AG20443 (cell line): ENCODE results near the gene NRP1.
"Not testable (repeated sequence)": the region's sequence is repeated elsewhere in the genome, so short reads cannot be mapped to it uniquely, and the experiment has no call there.

Experiments used
- DNase-seq: peaks from one replicate; pipeline ENCODE4 v3.0.0; 2012; ENCODE audit warnings: low spot score, mixed read lengths

NRP1 gene

DNA sequence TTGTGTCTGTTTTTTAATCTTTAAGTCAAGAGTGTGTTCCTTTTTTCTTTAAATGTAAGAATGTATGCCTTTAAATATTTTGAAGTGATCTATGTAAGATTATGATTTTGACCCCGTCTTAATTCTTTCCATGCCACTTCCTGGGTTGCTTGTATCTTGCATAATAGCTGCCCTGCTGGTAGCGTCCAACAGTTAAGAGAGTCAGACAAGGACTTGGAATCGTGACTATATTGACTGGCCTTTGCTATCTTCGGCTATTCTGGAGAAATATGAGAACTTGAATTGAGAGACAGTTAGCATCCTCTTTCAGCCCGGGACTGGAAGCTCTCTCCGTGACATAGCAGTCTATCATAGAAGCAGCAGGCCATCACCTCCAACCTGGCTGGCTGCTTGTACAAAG is 13.0 kb downstream of the NRP1 start:
- DNase-seq, result peak; percentile 26

DNA sequence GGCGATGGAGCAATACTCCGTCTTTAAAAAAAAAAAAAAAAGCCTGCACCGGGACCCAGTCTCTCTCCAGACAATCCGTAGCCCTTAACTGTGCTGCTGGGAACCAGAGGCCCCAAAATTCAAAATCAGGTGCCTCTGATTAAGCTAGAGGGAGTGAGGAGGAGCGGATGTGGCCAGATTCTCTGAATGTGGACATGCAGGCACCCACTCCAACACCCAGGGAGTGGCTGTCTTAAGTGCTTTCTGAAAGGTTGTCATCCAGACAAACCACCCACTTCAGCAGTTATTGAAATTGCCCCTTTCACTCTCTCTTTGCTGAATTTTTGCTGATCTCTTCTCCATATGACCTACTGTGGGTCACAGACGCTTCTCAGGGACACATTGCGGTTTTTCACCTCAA is 14.2 kb downstream of the NRP1 start:
- no peak for DNase-seq

DNA sequence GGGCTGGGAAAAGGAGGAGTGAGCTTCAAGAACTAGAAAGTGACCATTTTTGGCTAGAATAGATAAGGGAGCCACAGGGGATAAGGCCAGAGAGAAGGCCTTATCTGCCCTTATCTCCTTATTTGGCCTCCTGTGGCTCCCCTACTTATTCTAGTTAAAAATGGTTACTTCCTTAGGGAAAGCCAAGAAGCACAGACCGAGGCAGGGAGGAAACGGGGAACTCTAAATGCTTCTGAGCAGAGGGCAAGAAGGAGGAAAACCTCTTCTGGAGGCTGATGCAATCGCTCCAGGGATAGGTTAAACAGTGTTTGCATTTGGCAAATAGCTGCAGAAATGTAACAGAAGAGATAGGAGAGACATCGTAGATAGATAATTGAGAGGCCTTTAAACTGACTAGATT is 18.6 kb downstream of the NRP1 start:
- DNase-seq, result no peak

DNA sequence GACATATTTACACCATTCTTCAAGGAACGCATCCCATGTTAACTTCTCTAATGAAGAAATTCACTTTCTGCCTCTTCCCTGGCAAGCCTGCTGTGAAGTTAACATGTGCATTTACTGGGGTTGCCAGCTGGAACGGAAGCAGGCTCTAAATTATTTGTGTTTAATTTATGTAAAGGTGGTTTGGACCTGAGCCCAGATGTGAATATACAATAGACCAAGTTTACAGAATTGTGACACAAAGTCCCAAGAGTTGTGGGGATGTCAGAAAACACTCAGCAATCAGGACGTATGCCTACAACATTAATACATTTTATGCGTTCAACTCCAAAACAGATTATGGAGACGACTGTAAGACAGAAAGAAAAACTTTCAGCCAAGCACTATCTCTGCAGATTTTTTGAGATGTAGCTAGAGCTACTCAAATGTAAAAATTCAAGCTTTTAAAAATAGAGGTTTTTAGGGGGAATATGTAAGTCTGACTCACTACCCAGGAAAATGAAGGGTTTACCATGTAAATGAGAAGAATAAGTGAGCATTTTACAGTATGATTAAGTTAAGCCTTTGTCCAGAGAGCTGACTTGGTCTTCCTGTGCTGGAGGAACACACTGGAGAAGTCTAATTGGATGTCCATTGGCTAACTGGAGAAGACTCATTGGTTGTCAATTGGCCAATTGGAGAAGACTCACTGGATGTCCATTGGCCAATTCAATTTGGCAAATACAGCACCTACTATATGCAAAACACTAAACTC is 19.5 kb downstream of the NRP1 start:
- no peak for DNase-seq

DNA sequence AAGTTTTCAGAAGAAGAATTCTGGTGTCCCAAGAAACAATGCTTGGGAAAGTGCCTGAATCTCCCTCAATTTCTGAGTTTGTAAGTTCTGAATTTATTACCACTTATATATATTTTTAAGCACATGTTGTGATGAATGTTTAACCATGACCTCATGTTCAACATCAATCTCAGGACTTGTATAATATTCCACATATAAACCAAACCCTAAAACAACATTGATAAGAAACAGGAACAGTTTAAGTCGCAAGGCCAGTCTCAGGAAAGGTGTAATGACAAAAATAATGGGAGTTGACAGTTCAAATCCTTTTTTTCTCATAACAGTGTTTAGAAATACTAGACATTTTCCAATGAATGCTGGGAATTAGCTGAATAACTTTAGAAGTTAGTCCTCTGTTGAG is 22.8 kb downstream of the NRP1 start:
- DNase-seq, result no peak

DNA sequence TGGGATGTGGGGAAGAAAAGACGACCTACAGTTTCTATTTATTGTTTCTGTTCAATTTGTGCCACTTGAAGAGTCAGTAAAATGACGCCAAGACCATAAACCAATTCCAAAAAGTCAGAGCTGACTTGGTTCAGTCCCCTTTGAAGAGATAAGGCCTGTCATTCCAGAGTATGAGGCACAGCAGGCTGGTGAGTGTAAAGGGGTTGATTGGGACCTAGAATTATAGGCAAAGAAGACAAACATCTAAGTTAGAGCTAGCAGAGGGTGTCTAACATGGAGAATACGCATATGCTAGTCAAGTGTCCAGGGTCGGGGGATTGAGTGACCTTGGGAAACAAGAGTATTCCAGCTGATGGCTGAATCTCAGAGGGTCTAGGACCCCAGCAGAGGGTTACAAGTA is 23.6 kb downstream of the NRP1 start:
- DNase-seq, result no peak

DNA sequence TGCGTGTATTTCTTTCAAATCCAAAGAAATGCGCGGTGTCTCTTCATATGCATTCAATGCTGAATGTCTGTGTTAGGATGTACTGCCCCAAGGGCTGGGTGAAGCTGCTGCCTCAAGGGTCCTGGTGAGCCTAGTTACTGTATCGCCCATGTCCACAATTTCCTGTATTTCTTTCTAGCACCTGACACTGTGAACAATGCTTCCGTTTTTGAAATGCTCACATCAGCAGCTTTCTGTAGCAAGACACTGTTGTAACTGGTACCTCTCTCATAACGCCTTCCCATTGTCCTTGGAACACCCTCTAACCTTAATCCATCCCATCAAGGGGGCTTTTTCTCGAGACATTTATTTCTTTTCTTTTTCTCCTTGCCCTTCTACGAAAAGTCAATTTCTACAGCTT is 25.1 kb downstream of the NRP1 start:
- DNase-seq, result no peak

DNA sequence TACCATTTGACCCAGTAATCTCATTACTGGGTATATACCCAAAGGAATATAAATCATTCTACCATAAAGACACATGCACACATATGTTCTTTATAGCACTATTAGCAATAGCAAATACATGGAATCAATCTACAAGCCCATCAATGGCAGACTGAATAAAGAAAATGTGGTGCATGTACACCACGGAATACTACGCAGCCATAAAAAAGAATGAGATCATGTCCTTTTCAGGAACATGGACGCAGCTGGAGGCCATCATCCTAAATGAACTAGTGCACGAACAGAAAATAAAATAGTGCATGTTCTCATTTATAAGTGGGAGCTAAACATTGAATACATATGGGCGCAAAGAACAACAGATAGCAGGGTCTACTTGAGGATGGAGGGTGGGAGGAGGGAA is 26.6 kb downstream of the NRP1 start:
- DNase-seq, result no peak

DNA sequence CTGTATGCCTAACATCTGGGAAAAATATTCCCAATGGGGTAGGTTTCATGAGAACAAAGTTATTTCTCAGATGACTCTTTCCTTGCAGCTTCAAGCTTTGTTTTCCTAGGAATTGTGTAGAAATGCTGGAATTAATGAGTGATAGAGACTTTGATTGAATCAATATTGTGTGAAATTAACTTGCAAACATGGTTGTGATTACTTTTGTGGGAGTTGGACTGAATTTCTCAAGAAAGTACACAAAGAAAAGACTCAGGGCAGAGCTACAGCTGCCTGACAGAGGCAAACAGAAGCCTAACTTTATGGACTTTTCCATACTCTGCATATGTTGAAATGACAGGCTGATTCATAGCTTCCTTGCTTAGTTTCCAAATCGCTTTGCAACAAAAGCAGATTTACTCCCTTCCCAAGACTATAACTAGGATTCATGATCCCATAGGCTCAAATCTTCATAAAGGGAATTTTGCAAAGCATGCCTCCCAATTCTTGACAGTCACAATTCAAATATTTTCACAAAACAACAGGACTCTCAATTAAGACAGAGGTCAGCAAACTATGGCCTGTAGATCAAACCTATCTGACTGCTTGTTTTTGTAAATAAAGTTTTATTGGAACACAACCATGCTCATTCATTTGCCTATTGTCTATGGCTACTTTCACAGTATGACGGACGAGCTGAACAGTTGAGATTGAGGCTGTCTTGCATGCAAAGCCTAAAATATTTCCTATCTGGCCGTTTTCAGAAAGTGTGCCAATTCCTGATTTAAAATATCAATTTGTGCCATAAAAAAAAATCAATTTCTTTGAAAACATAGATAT is 27.6 kb downstream of the NRP1 start:
- DNase-seq, result peak; percentile 18

DNA sequence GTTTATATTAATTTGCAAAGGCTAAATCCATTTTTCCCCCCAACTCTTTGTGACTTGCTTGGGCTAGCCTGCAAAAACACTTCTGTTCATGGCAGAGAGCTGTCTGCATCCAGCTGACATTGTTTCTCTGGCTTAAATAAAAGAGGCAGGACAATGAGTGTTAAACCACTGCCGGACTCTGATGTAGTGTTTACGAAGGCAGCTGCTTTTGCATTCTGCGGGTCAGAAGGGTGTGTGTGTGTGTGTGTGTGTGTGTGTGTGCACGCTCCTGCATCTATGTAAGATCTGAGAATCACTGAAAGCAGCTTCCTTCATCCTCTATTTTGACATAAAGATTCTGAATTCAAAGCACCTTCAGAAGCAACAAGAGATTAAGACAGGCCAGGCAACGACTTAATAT is 28.3 kb downstream of the NRP1 start:
- no peak for DNase-seq

DNA sequence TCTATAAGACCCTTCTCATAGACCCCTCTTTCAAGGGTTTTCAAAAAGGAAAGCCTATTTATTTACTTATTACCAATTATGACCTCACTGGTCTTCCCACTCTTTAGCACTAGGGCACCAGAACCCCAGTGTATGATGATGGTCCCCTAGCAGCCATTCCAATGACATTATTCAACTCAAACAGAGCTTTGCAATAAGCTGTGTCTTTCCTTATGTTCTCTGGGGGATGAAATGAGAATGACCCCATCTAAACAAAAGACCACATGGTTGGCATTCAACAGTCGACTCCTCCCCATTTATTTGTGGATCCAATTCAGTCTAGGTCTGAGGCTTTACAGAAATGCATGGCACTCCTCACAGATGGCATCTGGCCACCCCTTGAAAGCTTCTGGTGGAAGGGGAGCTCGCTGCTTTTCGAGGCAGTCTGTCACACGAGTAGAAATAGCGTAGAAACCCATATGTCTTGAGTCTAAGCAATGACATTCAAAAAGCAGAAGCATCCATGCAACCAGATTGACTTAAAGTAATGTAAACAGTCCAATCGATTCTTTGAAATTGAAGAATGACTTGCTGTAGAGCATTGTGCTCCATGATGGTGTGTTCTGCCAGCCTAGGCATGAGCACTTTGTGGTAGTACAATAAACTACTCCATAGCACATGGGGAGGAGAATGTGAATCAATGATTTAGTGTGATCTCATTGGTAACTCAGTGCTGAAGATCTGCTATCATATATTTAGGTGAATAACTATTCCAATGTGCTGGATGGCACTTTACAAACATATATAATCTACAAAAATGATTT is 29.8 kb downstream of the NRP1 start:
- no peak for DNase-seq

DNA sequence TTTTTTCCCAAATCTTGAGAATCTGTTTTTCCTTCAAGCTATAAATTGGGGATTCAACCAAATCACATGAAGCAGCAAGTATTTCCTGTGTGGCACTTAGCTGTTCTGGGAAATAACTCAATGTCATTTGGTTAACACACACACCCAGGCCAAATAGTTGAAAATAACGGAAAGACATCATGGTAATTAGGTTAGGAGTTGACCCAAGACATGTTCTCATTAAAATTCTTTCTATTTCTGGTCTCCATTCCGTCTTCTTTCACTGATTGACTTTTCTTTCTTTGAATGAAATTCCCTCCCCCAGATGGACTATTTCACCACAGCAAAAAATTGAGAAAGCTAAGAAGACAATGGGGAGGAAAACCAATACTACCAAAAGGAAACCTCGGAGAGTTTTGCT is 30.5 kb downstream of the NRP1 start:
- peak; percentile 24 for DNase-seq

DNA sequence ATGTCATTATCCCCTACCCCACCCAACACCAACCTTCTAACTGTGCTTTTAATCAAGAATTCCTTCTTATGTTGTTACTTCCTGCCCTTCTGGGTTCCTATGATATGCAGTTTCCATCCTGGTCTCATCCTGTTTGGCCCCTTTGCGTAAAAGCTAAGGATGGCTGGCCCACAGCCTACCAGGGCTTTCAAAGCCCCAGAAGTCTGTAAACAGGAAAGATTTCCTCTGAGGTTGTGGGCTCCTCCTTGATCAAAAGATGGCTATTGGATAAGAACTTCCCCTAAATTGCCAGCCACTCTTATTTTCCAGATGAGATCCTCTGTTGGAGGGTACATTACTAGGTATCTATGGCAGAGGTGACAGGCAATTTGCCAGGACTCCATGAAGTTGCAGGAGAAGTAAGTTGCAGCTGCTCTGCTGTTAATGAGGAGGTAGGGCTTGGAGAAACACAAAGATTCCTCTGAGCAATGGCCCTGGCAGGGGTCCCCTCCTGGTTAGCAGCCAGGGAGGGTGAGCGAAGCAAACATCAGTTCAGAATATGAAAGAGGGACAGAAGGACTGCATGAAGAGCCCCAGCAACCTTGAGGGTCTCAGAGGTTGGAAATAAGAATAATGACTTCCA is 32.1 kb downstream of the NRP1 start:
- no peak for DNase-seq

DNA sequence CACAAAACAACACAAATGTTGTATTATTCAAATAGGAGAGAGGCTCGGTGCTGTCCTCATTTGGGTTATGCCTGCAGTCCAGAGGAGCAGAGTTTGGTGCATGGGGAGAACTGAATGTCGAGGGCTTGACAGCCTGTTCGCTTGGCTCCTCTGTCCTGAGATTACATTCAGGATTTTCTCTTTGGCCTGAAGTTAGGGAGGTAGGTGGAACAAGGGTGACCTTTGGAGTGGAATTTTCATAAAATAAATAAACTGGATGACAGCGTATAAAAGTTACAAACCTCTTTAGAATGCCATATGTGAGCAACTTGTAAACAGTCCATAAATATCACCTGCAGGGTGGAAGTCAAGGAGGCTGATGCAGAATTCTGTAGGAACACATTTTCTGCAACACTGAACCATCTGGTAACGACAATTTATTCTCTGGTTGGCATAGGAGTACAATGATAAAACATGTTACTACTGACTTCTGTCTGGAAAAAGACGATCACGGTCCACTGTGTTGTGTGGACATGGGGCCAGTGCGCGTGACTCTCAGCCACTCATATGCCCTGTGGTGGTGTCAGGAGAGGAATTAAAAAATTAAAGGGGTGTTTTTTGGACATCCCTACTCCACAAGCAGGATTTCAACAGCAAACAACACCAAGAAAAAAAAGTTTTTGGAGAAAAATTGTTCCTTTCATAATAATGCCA is 33.2 kb downstream of the NRP1 start:
- no peak for DNase-seq

DNA sequence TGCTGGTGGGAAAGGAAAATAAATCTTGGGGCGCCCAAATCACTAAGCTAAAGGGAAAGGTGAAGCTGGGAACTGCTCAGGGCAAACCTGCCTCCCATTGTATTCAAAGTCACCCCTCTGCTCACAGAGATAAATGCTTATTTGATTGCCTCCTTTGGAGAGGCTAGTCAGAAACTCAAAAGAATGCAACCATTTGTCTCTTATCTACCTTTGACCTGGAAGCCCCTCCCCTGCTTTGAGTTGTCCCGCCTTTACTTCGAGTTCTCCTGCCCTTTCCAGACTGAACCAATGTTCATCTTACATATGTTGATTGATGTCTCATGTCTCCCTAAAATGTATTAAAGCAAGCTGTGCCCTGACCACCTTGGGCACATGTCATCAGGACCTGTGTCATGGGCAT is 33.9 kb downstream of the NRP1 start:
- not testable (repeated sequence) for DNase-seq

DNA sequence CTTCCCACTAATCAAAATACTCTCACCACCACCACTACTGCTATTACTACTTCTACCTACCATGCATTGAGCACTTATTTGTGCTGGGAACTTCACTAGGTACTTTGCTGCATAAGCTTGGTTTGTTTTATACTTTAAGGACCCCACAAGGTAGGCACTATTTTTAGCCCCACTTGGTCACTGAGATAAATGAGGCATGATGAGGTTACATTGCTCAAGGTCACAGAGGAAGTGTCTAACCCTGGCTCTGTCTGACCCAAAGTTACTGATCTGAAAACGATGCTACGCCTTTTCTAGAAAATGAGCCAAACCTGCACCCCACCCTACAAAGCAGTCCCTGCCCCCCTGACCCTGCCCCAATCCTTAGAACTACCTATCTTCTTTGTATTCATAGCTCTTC is 35.6 kb downstream of the NRP1 start:
- no peak for DNase-seq

DNA sequence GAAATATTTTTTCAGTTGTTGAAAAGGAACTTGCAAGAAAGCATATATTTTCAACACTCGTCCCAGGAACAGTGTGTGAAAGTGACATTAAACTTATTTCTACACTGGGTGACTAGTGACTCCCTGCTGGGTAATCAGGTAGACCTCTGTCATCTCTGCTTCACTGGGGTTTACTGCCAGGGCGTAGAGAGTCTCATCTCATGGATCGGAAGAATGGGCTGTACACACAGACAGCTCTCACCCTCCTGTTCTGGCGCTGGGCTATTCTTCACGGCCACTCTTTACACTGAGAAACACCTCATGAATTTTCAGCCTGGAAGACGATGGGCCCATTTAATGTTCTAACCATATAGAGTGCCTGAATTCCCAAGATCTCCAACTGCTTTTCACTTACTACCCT is 36.4 kb downstream of the NRP1 start:
- DNase-seq, result no peak

DNA sequence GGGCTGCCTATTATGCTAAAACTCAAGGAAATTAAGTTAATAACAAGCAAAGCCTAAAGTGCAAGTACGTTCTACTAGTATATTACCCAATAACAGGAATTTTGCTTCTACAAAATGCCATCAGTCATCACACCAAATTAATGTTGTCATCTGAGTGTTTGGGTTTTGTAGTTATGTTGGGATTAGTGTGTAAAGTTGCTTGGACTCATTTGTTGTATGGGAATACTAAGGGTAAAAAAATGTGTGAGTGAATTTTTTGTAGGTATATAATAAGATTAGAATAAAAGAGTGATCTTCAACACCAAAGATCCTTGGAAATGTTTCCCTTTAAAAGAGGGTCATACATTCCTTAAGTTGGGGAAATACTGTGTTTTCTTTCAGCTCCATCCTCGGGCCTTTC is 38.6 kb downstream of the NRP1 start:
- no peak for DNase-seq

DNA sequence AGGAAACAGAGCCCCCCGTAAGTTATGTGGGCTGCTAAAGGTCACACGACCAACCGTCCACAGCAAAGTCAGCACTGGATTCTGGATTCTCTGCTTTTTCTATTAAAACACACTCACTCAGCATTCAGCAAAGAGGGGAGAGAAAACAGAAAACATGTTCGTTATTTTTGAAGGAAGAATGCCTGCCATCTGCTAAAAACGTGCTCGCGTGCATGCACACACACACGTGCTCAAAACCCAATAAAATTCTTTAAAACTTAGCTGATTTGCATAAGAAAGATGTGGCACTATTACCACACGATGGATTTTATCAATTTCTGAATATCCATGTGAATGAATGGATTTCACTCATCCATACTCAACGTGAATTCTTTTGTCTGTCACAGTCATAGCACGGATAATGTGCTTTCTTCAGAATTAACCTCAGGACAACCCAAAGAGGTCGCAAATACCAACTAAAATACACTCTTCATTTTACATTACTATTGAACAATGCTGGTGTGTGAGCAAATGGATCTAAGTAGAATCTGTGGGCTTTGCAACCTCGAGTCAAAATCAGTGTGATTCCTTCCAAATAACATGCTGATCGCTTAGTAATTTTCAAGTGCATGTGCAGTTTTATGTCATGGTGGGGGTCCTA is 40.8 kb downstream of the NRP1 start:
- no peak for DNase-seq

DNA sequence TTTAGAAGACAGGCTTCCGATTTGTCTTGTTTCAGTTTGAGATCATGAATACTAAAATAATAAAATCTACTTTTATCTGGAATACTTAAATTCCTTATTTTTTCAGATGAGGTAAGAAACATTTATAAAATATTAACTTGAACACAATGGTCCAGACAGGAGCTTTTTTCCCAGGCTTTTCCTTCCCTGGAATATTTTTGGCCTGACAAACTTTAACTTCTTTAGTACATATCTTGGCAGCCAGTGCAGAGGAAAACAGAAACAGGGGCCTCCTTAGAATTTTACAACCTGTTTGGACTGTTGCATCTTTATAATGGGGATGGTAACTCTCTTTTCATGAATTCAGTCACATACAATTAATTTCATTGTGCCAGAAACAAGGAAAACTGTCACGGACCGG is 41.4 kb downstream of the NRP1 start:
- DNase-seq, result no peak

DNA sequence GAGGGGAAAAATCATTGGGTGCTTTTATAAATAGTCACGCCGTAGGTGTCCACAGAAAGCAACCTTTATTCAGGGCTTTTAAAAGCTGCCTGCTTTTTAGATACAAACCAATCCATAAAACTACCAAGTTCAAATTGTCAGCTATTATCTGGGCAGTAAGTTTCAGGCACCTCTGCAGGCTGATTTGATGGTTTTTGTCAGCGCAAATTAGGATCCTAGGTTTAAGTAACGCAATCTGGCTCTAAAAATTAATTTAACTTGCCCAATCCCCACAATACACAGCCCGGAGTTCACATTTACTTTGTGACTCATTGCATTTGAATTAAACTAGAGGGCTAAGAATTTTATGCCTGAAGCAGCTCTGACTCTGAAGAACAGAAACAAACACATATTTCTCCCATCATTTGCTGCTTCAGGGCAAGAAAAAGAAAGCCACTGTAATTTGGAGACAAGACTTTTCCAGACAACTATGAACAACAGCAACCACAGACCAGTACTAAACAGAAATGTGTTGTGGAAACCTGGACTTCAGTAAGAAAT is 43.3 kb downstream of the NRP1 start:
- DNase-seq, result peak; percentile 80
